Measurements from ENCODE around the gene CLSTN2. TPM values are rescaled to one million over a fixed set of nuclear protein-coding genes. Genes with fewer than 3 reads are reported as not detected.

CLSTN2 gene
- total RNA-seq, 1 experiment from 2014 or later, result 0.02 TPM

DNA sequence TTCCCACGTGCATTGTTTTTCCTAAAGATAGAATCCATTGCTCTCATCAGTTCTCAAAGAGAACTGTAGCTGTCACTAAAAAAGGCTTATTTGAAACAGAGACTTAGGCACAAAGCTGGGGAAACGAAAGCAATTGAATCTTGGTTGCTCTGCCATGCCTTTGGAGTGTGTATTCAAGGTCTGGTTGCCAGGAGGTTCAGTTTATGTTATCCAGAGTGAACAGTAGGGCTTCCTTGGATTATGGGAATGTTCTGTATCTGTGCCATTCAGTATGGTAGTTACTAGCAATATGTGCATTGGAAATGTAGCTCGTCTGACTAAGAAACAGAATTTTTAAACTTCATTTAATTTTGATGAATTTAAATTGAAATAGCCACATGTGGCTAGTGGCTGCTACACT is 50.6 kb downstream of the CLSTN2 start:
- Histone ChIP-seq H3K9me3 (ENCODE audit: control insufficient read depth in 1 of 2, insufficient read depth in 1 of 2, low read depth in 1 of 2, low read length in 2 of 2) (no peaks in the 10 kb centered on the region), H3K4me1 (ENCODE audit: control insufficient read depth in 1 of 2, insufficient read depth in 2 of 2, low read length in 2 of 2) (no peaks in the 10 kb centered on the region), H3K4me3 (replicated peaks in 1 of 2; ENCODE audit: low read depth in 1 of 2, low read length in 2 of 2) (no peak overlapping the region), H3K4me2 (ENCODE audit: low read length) (no peak overlapping the region), H4K20me1 (ENCODE audit: insufficient read depth) (no peaks in the 10 kb centered on the region), H2AFZ (ENCODE audit: low read depth, low read length, poor library complexity, severe bottlenecking) (no peak overlapping the region), H3K36me3 (ENCODE audit: control insufficient read depth in 1 of 2, insufficient read depth in 2 of 2, low read length in 2 of 2) (no peaks in the 10 kb centered on the region), H3K9ac (ENCODE audit: low read length) (no peak overlapping the region), H3K9me2 (ENCODE audit: insufficient read depth) (no peaks in the 10 kb centered on the region), H3K27ac (ENCODE audit: low read depth, low read length) (no peak overlapping the region), H3K79me2 (ENCODE audit: insufficient read depth, low read length) (no peaks in the 10 kb centered on the region), H3K27me3 (ENCODE audit: insufficient read depth, low read length) (peaks cover 65% of the 10 kb centered on the region)
- no peak for TF ChIP-seq CEBPB (IDR thresholded peaks at IDR 0.05; ENCODE audit: low read depth)
- TF ChIP-seq SP1 (IDR thresholded peaks at IDR 0.05; ENCODE audit: low read depth), result no peak
- TF ChIP-seq EZH2phosphoT487 (IDR thresholded peaks at IDR 0.05; ENCODE audit: borderline replicate concordance), result no peak
- no peak for TF ChIP-seq EZH2 (IDR thresholded peaks at IDR 0.05)
- no peak for TF ChIP-seq POLR2AphosphoS5 (IDR thresholded peaks at IDR 0.05; ENCODE audit: low read depth, low read length)
- no peak for TF ChIP-seq JUND (IDR thresholded peaks at IDR 0.05)
- TF ChIP-seq CBX3 (IDR thresholded peaks at IDR 0.05; ENCODE audit: low read depth), result no peak
- TF ChIP-seq SRF (IDR thresholded peaks at IDR 0.05; ENCODE audit: low read depth), result no peak
- no peak for TF ChIP-seq FOSL1 (IDR thresholded peaks at IDR 0.05; ENCODE audit: low read depth)
- TF ChIP-seq ELF1 (IDR thresholded peaks at IDR 0.05; ENCODE audit: borderline replicate concordance, low read depth), result no peak
- TF ChIP-seq, protein P1, sequence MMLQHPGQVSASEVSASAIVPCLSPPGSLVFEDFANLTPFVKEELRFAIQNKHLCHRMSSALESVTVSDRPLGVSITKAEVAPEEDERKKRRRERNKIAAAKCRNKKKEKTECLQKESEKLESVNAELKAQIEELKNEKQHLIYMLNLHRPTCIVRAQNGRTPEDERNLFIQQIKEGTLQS (IDR thresholded peaks at IDR 0.05), result no peak
- TF ChIP-seq POLR2A (IDR thresholded peaks at IDR 0.05; ENCODE audit: borderline replicate concordance, extremely low read depth, insufficient read depth, insufficient read length), result no peak
- TF ChIP-seq, protein P2, sequence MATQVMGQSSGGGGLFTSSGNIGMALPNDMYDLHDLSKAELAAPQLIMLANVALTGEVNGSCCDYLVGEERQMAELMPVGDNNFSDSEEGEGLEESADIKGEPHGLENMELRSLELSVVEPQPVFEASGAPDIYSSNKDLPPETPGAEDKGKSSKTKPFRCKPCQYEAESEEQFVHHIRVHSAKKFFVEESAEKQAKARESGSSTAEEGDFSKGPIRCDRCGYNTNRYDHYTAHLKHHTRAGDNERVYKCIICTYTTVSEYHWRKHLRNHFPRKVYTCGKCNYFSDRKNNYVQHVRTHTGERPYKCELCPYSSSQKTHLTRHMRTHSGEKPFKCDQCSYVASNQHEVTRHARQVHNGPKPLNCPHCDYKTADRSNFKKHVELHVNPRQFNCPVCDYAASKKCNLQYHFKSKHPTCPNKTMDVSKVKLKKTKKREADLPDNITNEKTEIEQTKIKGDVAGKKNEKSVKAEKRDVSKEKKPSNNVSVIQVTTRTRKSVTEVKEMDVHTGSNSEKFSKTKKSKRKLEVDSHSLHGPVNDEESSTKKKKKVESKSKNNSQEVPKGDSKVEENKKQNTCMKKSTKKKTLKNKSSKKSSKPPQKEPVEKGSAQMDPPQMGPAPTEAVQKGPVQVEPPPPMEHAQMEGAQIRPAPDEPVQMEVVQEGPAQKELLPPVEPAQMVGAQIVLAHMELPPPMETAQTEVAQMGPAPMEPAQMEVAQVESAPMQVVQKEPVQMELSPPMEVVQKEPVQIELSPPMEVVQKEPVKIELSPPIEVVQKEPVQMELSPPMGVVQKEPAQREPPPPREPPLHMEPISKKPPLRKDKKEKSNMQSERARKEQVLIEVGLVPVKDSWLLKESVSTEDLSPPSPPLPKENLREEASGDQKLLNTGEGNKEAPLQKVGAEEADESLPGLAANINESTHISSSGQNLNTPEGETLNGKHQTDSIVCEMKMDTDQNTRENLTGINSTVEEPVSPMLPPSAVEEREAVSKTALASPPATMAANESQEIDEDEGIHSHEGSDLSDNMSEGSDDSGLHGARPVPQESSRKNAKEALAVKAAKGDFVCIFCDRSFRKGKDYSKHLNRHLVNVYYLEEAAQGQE (IDR thresholded peaks at IDR 0.05; ENCODE audit: low read depth), result no peak
- TF ChIP-seq TCF7L2 (IDR thresholded peaks at IDR 0.05; ENCODE audit: borderline replicate concordance, extremely low read depth, insufficient read depth, insufficient read length), result no peak
- TF ChIP-seq, protein P3, sequence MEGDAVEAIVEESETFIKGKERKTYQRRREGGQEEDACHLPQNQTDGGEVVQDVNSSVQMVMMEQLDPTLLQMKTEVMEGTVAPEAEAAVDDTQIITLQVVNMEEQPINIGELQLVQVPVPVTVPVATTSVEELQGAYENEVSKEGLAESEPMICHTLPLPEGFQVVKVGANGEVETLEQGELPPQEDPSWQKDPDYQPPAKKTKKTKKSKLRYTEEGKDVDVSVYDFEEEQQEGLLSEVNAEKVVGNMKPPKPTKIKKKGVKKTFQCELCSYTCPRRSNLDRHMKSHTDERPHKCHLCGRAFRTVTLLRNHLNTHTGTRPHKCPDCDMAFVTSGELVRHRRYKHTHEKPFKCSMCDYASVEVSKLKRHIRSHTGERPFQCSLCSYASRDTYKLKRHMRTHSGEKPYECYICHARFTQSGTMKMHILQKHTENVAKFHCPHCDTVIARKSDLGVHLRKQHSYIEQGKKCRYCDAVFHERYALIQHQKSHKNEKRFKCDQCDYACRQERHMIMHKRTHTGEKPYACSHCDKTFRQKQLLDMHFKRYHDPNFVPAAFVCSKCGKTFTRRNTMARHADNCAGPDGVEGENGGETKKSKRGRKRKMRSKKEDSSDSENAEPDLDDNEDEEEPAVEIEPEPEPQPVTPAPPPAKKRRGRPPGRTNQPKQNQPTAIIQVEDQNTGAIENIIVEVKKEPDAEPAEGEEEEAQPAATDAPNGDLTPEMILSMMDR (IDR thresholded peaks at IDR 0.05 in 2 of 3, conservative IDR thresholded peaks at IDR 0.05 in 1 of 3; ENCODE audit: borderline replicate concordance in 1 of 3, insufficient read depth in 1 of 3, low read depth in 2 of 3, low read length in 2 of 3), result no peak
- TF ChIP-seq ZFX (IDR thresholded peaks at IDR 0.05), result no peak
- intact Hi-C loops (cut with micrococcal nuclease), result no loop called here
- RAD21 ChIA-PET (ENCODE audit: low non-redundant PET in 1 of 2, low total read pairs in 2 of 2, uncharacterized antibody in 2 of 2, unreplicated experiment in 2 of 2), result no interaction called here
- ATAC-seq (no peak), DNase-seq (ENCODE audit: low read depth, low spot score) (no peak)
- BruUV-seq (replicated peaks), result no TSS peak
- POLR2A ChIA-PET, result no interaction called here
- CTCF ChIA-PET, result no interaction called here

Data from HCT116 (cell line).